Dedifferentiated amniotic fluid mesenchymal stem cell (primary cell): ENCODE data around the gene CRABP2.

Source experiments
- DNase-seq: peaks from one replicate; pipeline ENCODE4 v3.0.0-alpha.2; 2016; ENCODE audit errors: extremely low spot score

CRABP2 gene

DNA sequence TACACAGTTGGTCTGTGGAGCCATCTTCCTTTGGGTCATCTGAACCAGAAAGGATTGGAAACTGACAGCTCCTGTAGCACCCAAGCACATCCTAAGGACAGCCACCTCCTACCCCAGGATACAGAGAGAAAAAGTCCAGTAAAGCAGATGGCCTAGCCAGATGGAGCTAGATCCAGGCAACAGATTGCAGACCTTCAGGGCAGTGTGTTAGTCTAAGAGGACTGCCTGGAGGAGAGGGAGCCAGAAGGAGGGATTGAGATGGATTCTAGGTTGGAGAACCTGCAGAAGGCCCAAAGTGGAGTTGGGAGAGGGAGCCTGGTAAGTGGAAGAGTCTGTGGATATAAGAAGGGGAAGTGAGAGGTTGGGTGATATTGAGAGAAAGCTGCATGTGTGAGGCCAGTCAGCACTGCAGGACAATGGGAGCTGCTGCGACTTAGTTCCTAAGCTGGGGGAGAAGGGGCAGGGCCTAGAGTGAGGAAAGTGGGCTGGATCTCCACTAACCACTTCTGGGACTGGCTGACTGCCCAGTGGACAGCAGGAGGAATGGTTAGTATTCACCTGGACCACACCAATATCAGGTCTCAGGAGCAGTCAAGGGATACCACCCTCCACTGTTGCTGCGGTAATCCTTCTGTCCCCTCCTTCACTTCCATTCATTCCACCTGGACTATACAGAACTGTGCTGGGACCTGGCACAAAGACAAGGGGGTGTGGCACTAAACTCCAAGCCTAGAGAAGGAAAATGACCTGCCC lies 50.1 kb downstream of the CRABP2 start:
- no peak for DNase-seq

DNA sequence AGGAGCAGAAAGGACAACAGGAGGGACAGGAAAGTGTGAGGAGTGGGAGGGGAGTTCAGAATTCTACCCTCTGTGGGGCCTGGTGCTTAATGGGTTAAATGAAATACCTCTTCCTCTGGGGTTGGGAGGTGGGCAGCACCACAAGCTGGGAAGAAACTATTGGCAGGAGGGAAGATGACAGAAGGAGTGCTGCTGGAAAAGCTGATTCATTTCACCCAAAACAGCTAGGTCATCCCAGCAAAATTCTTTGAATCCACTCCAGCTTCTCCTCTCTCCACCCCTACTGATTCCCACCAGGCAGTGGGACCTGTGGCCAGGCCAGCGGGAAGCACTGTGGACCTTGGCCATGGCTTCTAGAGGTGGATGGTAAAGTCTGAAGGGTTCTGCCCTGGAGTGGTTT lies 50.7 kb downstream of the CRABP2 start:
- DNase-seq = no peak

DNA sequence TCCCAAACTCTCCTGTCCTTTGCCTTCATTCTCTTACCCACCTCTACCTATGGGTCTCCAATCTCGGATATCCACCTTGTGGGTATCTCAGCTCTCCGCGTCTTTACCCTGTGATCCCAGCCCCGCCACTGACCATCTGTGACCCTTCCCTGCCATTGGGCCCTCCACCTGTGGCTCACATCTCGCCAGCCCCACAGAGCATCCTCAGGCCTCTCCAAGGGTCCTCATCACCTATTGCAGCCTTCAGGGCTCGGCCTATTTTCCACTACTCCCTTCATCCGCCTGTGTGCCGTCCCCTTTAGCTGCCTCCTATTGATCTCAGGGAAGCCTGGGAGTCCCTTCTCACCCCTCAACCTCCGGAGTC lies 52.4 kb downstream of the CRABP2 start:
- no peak for DNase-seq

DNA sequence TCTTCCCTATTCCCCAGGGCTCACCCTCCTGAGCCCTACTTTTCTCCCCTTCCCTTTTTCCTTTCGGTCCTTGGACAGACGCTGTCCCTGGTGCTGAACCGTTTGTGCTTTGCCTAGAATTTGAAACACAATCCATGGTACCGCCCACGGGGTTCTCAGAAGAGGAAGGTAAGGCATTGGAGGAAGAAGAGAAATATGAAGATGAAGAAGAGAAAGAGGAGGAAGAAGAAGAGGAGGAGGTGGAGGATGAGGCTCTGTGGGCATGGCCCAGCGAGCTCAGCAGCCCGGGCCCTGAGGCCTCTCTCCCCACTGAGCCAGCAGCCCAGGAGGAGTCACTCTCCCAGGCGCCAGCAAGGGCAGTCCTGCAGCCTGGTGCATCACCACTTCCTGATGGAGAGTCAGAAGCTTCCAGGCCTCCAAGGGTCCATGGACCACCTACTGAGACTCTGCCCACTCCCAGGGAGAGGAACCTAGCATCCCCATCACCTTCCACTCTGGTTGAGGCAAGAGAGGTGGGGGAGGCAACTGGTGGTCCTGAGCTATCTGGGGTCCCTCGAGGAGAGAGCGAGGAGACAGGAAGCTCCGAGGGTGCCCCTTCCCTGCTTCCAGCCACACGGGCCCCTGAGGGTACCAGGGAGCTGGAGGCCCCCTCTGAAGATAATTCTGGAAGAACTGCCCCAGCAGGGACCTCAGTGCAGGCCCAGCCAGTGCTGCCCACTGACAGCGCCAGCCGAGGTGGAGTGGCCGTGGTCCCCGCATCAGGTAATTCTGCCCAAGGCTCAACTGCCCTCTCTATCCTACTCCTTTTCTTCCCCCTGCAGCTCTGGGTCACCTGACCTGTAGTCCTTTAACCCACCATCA lies 53.0 kb downstream of the CRABP2 start:
- no peak for DNase-seq
